Measurements from ENCODE around the gene TP53I11.

- TF ChIP-seq CTCF (IDR thresholded peaks at IDR 0.05) (no peak), POLR2A (IDR thresholded peaks at IDR 0.05) (no peak), EP300 (IDR thresholded peaks at IDR 0.05) (no peak)
These were observed 44.1 kb upstream of the TP53I11 start for GRCh38 chr11:44994753-44995152.

Data from suprapubic skin (tissue), 3 donors.